ENCODE results near the gene MYO5B.

MYO5B gene

DNA sequence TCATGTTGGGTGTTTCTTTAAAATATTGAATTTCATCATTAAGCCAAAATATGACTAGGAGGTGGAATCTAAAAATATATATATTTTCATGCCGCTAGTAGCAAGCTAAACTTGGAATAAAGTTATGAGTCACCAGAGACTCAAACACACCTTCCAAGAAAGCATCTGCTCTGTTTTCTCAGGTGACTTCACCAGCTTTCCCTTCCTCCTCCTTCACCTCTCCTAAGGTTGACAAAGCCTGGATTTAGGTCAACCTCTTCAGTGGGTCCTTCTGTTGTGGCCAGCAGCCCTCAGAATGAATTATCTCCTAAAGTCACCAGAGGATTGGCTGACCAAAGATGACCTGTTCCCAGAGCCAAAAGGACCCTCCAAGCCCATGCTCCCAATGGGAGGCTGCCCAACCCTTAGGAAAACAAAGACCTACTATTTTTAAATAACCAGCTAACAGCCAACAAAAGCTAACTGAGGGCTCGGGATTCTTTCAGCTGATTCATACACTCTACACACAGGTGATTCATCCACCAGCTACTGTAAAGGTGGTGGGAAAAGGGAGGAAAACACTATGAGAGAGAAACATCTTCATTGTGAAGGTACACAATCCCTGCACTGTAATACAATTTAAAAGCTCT, 113.9 kb downstream of the MYO5B start:
- in situ Hi-C loops (cut with HindIII; ENCODE audit: low sequenced_read_pairs): no loop called here
- TF ChIP-seq, protein P1, sequence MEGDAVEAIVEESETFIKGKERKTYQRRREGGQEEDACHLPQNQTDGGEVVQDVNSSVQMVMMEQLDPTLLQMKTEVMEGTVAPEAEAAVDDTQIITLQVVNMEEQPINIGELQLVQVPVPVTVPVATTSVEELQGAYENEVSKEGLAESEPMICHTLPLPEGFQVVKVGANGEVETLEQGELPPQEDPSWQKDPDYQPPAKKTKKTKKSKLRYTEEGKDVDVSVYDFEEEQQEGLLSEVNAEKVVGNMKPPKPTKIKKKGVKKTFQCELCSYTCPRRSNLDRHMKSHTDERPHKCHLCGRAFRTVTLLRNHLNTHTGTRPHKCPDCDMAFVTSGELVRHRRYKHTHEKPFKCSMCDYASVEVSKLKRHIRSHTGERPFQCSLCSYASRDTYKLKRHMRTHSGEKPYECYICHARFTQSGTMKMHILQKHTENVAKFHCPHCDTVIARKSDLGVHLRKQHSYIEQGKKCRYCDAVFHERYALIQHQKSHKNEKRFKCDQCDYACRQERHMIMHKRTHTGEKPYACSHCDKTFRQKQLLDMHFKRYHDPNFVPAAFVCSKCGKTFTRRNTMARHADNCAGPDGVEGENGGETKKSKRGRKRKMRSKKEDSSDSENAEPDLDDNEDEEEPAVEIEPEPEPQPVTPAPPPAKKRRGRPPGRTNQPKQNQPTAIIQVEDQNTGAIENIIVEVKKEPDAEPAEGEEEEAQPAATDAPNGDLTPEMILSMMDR (IDR thresholded peaks at IDR 0.05; ENCODE audit: low read depth, low read length): no peak

DNA sequence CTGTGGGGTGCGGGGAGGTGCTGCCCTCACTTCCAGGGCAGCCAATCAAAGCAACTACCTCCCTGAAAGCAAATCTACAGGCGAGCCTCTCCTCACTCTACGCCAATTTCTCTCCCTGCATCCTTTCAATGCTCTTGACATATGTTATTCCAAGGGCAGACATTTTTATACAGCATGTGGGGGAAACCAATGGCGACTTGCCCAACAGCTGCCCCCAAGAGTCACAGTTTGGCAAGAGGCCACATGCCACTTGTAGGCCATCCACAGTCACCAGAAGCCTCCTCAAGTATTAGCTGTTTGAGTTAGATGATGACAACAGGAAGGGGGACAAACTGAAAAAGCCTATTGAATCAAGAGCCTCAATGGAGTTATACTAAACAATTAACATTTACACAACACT, 114.6 kb downstream of the MYO5B start:
- TF ChIP-seq, protein P1 (IDR thresholded peaks at IDR 0.05; ENCODE audit: low read depth, low read length): no peak
- H3K4me3 ChIP-seq (ENCODE audit: low read depth, low read length): no peak overlapping the region
- no peak for DNase-seq (ENCODE audit: low read depth, low spot score)
- in situ Hi-C loops (cut with HindIII; ENCODE audit: low sequenced_read_pairs): no loop called here

More for the DNA sequence above, 113.9 kb downstream of the MYO5B start:
- DNase-seq (ENCODE audit: low read depth, low spot score): no peak
- H3K4me3 ChIP-seq (ENCODE audit: low read depth, low read length): no peak overlapping the region

DNA sequence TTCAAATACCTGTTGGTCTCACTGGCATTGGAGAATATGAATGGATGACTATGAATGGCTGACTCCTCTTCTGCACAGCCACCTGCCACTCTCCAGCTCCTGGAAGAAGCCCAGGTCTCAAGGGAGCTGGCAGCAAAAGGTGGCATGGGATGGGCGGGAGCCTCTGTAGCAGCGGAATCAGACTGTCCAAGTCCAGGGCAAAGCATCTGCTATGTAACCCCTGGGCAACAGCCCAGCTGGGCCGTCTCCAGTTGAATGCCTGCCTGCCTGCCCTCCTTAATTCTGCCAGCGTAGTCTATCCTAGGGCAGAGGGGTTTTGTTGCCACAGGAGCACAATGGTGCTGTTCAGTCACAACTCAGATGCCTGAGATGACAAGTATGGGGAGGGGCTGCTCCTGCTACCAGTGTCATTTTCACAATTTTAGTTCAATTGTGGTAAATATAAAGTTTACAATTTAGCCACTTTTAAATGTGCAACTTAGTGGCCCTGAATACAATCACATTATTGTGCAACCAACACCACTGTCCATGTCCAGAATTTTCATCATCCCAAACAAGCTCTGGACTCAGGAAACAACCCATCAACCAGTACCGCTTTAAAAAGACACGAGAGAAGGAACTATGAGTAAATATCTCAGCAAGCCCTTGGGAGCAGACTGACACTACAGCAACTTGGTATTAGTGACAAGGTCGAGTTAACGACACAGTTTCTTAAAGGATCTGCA, 115.2 kb downstream of the MYO5B start:
- no peak overlapping the region for H3K4me3 ChIP-seq (ENCODE audit: low read depth, low read length)
- in situ Hi-C loops (cut with HindIII; ENCODE audit: low sequenced_read_pairs): no loop called here
- DNase-seq (ENCODE audit: low read depth, low spot score): no peak
- TF ChIP-seq, protein P1 (IDR thresholded peaks at IDR 0.05; ENCODE audit: low read depth, low read length): no peak

DNA sequence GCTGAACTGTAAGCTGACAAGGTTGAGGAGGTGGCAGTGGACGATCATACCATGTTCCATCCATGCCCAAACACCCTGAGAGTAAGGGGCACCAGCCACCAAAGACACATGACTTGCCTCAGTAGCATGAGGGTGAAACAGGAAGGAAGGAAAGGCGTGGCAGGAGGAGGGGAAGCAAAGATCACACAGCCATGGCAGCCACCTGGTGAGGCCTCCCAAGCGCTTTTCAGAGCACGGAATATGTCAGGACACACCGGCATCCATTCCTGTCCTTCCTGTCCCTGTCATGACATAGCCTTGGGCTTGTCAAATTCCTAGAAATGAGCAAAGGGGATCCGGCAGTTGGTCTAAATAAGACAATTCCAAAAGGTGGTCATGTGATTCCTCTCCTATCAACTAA, 118.7 kb downstream of the MYO5B start:
- no peak for DNase-seq (ENCODE audit: low read depth, low spot score)
- in situ Hi-C loops (cut with HindIII; ENCODE audit: low sequenced_read_pairs): no loop called here
- no peak overlapping the region for H3K4me3 ChIP-seq (ENCODE audit: low read depth, low read length)
- TF ChIP-seq, protein P1 (IDR thresholded peaks at IDR 0.05; ENCODE audit: low read depth, low read length): no peak

DNA sequence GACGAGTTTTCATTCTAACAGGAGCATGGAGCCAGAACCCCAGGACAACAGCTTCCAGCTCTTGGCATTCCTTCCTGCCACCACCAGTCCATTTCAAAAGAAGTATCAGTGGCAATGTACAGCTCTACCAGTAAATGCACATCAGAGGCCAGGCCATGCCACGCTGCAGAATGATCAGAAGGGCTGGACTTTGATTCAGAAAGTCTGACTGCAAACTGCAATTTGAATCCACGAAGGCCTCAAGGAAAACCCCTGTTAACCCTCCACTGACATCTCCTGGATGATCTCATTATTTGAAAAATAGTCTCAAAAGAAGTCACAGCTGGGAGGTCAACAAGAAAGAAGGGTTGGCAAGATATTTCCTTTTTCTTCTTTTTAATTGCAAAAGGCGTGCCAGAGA, 119.2 kb downstream of the MYO5B start:
- TF ChIP-seq, protein P1 (IDR thresholded peaks at IDR 0.05; ENCODE audit: low read depth, low read length): no peak
- no peak for DNase-seq (ENCODE audit: low read depth, low spot score)
- in situ Hi-C loops (cut with HindIII; ENCODE audit: low sequenced_read_pairs): no loop called here
- no peak overlapping the region for H3K4me3 ChIP-seq (ENCODE audit: low read depth, low read length)

DNA sequence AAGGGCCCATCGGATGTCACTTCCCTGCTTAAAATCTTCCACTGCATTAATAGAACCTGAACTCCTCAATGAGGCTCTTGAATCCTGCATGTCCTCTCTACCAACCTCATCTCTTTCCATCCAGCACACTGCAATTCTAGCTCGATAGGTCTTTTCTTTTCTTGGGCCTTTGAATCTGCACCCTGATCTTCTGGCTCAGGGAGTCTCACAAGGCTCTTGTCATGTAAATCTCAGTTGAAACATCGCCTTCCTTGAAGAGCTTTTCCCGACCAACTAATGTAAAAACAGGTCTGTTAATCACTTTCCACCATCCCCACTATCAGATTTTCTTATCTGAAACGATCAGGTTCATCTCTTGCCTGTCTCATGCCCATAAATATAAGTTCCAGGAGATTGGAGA, 120.5 kb downstream of the MYO5B start:
- H3K4me3 ChIP-seq (ENCODE audit: low read depth, low read length): no peak overlapping the region
- TF ChIP-seq, protein P1 (IDR thresholded peaks at IDR 0.05; ENCODE audit: low read depth, low read length): no peak
- in situ Hi-C loops (cut with HindIII; ENCODE audit: low sequenced_read_pairs): no loop called here
- DNase-seq (ENCODE audit: low read depth, low spot score): no peak

Data from astrocyte of the spinal cord (primary cell).